ENCODE measurements around the gene SV2C.

GRCh38 chr5:76091351-76091750 lies 8.2 kb downstream of the SV2C start:
- TF ChIP-seq CTCF (conservative IDR thresholded peaks at IDR 0.05) (no peak), ZFX (IDR thresholded peaks at IDR 0.05) (no peak)
